Astrocyte (in vitro differentiated cells and primary cell): Measurements from ENCODE around the gene TRDN. TPM values are rescaled to one million over a fixed set of nuclear protein-coding genes. Genes with fewer than 3 reads are reported as not detected.

ENCODE experiments used
- DNase-seq: peaks from one replicate; pipeline ENCODE4 v3.0.0-alpha.2; 2010; ENCODE audit warnings: low read depth
- FAIRE-seq: peaks from 2 replicates; lab custom pipeline; 2011; peaks lifted over from hg19 to GRCh38; lab: Jason Lieb, UNC
- H2AFZ ChIP-seq: 2 replicates; pipeline ENCODE4 v1.6.0; 2012; ENCODE audit warnings: low read depth, low read length, inconsistent platforms
- H3K27ac ChIP-seq: 2 replicates; pipeline ENCODE4 v1.5.1; 2011; ENCODE audit warnings: low read depth, low read length, inconsistent platforms
- H3K27me3 ChIP-seq: 2 replicates; pipeline ENCODE4 v1.6.0; 2011; ENCODE audit warnings: low read length, inconsistent platforms; ENCODE audit not compliant: insufficient read depth
- H3K36me3 ChIP-seq: 2 replicates; pipeline ENCODE4 v1.5.1; 2011; ENCODE audit warnings: low read length, inconsistent platforms; ENCODE audit not compliant: insufficient read depth
- H3K4me1 ChIP-seq: 2 replicates; pipeline ENCODE4 v1.5.1; 2011; ENCODE audit warnings: low read length, inconsistent platforms; ENCODE audit not compliant: insufficient read depth
- H3K4me2 ChIP-seq: 2 replicates; pipeline ENCODE4 v1.6.0; 2012; ENCODE audit warnings: low read length, inconsistent platforms
- H3K4me3 ChIP-seq: 2 replicates; pipeline ENCODE4 v1.5.1; 2011; ENCODE audit warnings: low read depth, mild to moderate bottlenecking, low read length, inconsistent platforms; ENCODE audit not compliant: insufficient read depth
- H3K79me2 ChIP-seq: 2 replicates; pipeline ENCODE4 v1.6.0; 2012; ENCODE audit warnings: mild to moderate bottlenecking, low read length, inconsistent platforms; ENCODE audit not compliant: insufficient read depth
- H3K9ac ChIP-seq: 2 replicates; pipeline ENCODE4 v1.6.0; 2012; ENCODE audit warnings: mild to moderate bottlenecking, low read length, inconsistent platforms
- H3K9me3 ChIP-seq: 2 replicates; pipeline ENCODE4 v1.5.1; 2012; ENCODE audit warnings: low read depth, mild to moderate bottlenecking, low read length, inconsistent platforms; ENCODE audit not compliant: insufficient read depth
- H4K20me1 ChIP-seq: 2 replicates; pipeline ENCODE4 v1.6.0; 2012; ENCODE audit warnings: low read length, inconsistent platforms; ENCODE audit not compliant: insufficient read depth
- H3K27ac Mint-ChIP-seq: one replicate; pipeline ENCODE4 v1.8.0; 2021; ENCODE audit warnings: mild to moderate bottlenecking, mixed read lengths; ENCODE audit not compliant: unreplicated experiment
- H3K27me3 Mint-ChIP-seq: one replicate; pipeline ENCODE4 v1.8.0; 2021; ENCODE audit warnings: low read depth, mixed read lengths; ENCODE audit not compliant: unreplicated experiment
- H3K36me3 Mint-ChIP-seq: one replicate; pipeline ENCODE4 v1.8.0; 2021; ENCODE audit warnings: low read depth, mixed read lengths; ENCODE audit not compliant: unreplicated experiment
- H3K4me1 Mint-ChIP-seq: one replicate; pipeline ENCODE4 v1.8.0; 2021; ENCODE audit warnings: low read depth, mixed read lengths; ENCODE audit not compliant: unreplicated experiment
- H3K4me3 Mint-ChIP-seq: one replicate; pipeline ENCODE4 v1.8.0; 2021; ENCODE audit warnings: mild to moderate bottlenecking, moderate library complexity, mixed read lengths; ENCODE audit not compliant: unreplicated experiment
- H3K9me3 Mint-ChIP-seq: one replicate; pipeline ENCODE4 v1.8.0; 2021; ENCODE audit warnings: mild to moderate bottlenecking, mixed read lengths; ENCODE audit not compliant: unreplicated experiment
- EZH2 ChIP-seq: IDR thresholded peaks from 2 replicates; pipeline ENCODE4 v1.6.1; 2012; ENCODE audit warnings: mild to moderate bottlenecking, low read length, inconsistent platforms; ENCODE audit not compliant: insufficient read depth
- total RNA-seq: library from RNA; stranded (reverse); gene quantifications from 2 replicates; pipeline ENCODE4 v1.2.1, GENCODE V29; 2021
- TF ChIP-seq, protein P1 (sequence below): IDR thresholded peaks from 2 replicates; pipeline ENCODE4 v1.5.1; 2011; ENCODE audit warnings: low read depth, mild to moderate bottlenecking, inconsistent platforms, low read length, moderate library complexity; ENCODE audit not compliant: insufficient read depth

The TRDN gene
- total RNA-seq, 1 donor from 2014 or later: not detected

DNA sequence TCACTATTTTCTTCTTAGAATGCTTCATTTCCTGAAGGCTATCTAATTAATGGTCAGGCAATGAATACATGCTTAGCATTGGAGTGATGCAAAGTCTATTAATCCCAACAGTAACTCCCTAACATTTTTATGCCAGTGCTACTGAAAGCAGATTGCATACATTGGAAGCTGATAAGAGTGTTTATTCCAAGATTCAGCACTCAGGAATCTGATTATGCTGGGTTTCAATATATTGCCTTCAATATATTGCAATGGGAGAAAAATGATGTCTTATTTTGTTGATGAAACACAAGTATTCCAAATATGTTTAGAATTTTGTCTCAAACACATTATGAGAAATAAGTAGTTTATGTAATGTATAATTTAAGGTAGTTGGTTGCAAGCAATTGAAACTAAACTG lies 26.7 kb upstream of the TRDN start:
- Mint-ChIP-seq H3K27ac (no peak overlapping the region), H3K4me1 (peaks cover 2% of the 10 kb centered on the region), H3K4me3 (no peak overlapping the region), H3K27me3 (no peaks in the 10 kb centered on the region), H3K36me3 (no peaks in the 10 kb centered on the region), H3K9me3 (no peaks in the 10 kb centered on the region)
- Histone ChIP-seq H3K9ac (no peak overlapping the region), H3K9me3 (no peaks in the 10 kb centered on the region), H4K20me1 (no peaks in the 10 kb centered on the region), H3K4me1 (no peaks in the 10 kb centered on the region), H3K27me3 (no peaks in the 10 kb centered on the region), H2AFZ (no peak overlapping the region), H3K27ac (no peak overlapping the region), H3K79me2 (no peaks in the 10 kb centered on the region), H3K36me3 (no peaks in the 10 kb centered on the region), H3K4me3 (no peak overlapping the region), H3K4me2 (no peak overlapping the region)
- FAIRE-seq: no peak
- TF ChIP-seq EZH2: no peak
- TF ChIP-seq, protein P1, sequence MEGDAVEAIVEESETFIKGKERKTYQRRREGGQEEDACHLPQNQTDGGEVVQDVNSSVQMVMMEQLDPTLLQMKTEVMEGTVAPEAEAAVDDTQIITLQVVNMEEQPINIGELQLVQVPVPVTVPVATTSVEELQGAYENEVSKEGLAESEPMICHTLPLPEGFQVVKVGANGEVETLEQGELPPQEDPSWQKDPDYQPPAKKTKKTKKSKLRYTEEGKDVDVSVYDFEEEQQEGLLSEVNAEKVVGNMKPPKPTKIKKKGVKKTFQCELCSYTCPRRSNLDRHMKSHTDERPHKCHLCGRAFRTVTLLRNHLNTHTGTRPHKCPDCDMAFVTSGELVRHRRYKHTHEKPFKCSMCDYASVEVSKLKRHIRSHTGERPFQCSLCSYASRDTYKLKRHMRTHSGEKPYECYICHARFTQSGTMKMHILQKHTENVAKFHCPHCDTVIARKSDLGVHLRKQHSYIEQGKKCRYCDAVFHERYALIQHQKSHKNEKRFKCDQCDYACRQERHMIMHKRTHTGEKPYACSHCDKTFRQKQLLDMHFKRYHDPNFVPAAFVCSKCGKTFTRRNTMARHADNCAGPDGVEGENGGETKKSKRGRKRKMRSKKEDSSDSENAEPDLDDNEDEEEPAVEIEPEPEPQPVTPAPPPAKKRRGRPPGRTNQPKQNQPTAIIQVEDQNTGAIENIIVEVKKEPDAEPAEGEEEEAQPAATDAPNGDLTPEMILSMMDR: no peak
- no peak for DNase-seq

GRCh38 chr6:123662757-123663156 lies 26.0 kb upstream of the TRDN start:
- Mint-ChIP-seq H3K9me3 (no peaks in the 10 kb centered on the region), H3K27ac (no peak overlapping the region), H3K27me3 (no peaks in the 10 kb centered on the region), H3K36me3 (no peaks in the 10 kb centered on the region), H3K4me1 (peaks cover 2% of the 10 kb centered on the region), H3K4me3 (no peak overlapping the region)
- H2AFZ ChIP-seq: no peak overlapping the region
- H3K9me3 ChIP-seq: no peaks in the 10 kb centered on the region
- TF ChIP-seq EZH2: no peak
- TF ChIP-seq, protein P1: no peak
- no peak overlapping the region for H3K4me2 ChIP-seq
- no peaks in the 10 kb centered on the region for H3K4me1 ChIP-seq
- no peak overlapping the region for H3K27ac ChIP-seq
- H3K36me3 ChIP-seq: no peaks in the 10 kb centered on the region
- no peaks in the 10 kb centered on the region for H3K27me3 ChIP-seq
- no peak overlapping the region for H3K9ac ChIP-seq
- H3K4me3 ChIP-seq: no peak overlapping the region
- H3K79me2 ChIP-seq: no peaks in the 10 kb centered on the region
- DNase-seq: no peak
- no peak for FAIRE-seq
- no peaks in the 10 kb centered on the region for H4K20me1 ChIP-seq

- H3K27me3 Mint-ChIP-seq: no peaks in the 10 kb centered on the region
- H3K9me3 Mint-ChIP-seq: no peaks in the 10 kb centered on the region
Observed at GRCh38 chr6:123661105-123661891, 24.5 kb upstream of the TRDN start.

More at GRCh38 chr6:123661105-123661891, 24.5 kb upstream of the TRDN start:
- H3K27me3 ChIP-seq: no peaks in the 10 kb centered on the region
- no peak overlapping the region for H3K4me3 Mint-ChIP-seq
- H3K27ac Mint-ChIP-seq: no peak overlapping the region
- H3K4me1 ChIP-seq: no peaks in the 10 kb centered on the region
- H3K36me3 ChIP-seq: no peaks in the 10 kb centered on the region
- no peaks in the 10 kb centered on the region for H3K9me3 ChIP-seq
- H3K4me3 ChIP-seq: no peak overlapping the region
- no peaks in the 10 kb centered on the region for H3K79me2 ChIP-seq
- H2AFZ ChIP-seq: no peak overlapping the region
- H4K20me1 ChIP-seq: no peaks in the 10 kb centered on the region
- no peak overlapping the region for H3K9ac ChIP-seq
- H3K4me1 Mint-ChIP-seq: peaks cover 2% of the 10 kb centered on the region
- DNase-seq (no peak), FAIRE-seq (no peak)
- no peak overlapping the region for H3K27ac ChIP-seq
- H3K4me2 ChIP-seq: no peak overlapping the region
- TF ChIP-seq EZH2: no peak
- TF ChIP-seq, protein P1: no peak
- H3K36me3 Mint-ChIP-seq: no peaks in the 10 kb centered on the region
